Stimulated activated naive B cell treated with anti-CD40 and anti-IgM and Interleukin-4, amounts not matched to agents 10 μg/mL and 1 μg/mL and 100 μg/mL, for 72 hours (primary cell): ENCODE results near the gene CCDC167.
A peak's percentile ranks its signal among the peaks of the same experiment; 100 is the strongest.

Experiments
- ATAC-seq, 2 donors: fragments of 150-1000 bp; cut with Tn5 transposase; replicated peaks; 2 replicates each; pipeline ENCODE4 v1.10.0; 2021; ENCODE audit warnings: moderate library complexity in 1 of 2
- DNase-seq: peaks from one replicate; pipeline ENCODE4 v3.0.0; 2021
- H3K27ac Mint-ChIP-seq: one replicate; pipeline ENCODE4 v1.8.0; 2022; ENCODE audit warnings: mild to moderate bottlenecking, mixed read lengths
- H3K27me3 Mint-ChIP-seq, 2 donors: one replicate each; pipeline ENCODE4 v1.8.0; 2022; ENCODE audit warnings: mixed read lengths in 2 of 2
- H3K36me3 Mint-ChIP-seq, 2 donors: one replicate each; pipeline ENCODE4 v1.8.0; 2022; ENCODE audit warnings: mixed read lengths in 2 of 2, mild to moderate bottlenecking in 1 of 2
- H3K4me1 Mint-ChIP-seq, 2 donors: one replicate each; pipeline ENCODE4 v1.8.0; 2022; ENCODE audit warnings: mixed read lengths in 2 of 2, mild to moderate bottlenecking in 1 of 2
- H3K4me3 Mint-ChIP-seq, 2 donors: one replicate each; pipeline ENCODE4 v1.8.0; 2022; ENCODE audit warnings: mild to moderate bottlenecking in 2 of 2, mixed read lengths in 2 of 2, moderate library complexity in 1 of 2
- H3K9me3 Mint-ChIP-seq, 2 donors: one replicate each; pipeline ENCODE4 v1.8.0; 2022; ENCODE audit warnings: mixed read lengths in 2 of 2, mild to moderate bottlenecking in 1 of 2

CCDC167 gene

DNA sequence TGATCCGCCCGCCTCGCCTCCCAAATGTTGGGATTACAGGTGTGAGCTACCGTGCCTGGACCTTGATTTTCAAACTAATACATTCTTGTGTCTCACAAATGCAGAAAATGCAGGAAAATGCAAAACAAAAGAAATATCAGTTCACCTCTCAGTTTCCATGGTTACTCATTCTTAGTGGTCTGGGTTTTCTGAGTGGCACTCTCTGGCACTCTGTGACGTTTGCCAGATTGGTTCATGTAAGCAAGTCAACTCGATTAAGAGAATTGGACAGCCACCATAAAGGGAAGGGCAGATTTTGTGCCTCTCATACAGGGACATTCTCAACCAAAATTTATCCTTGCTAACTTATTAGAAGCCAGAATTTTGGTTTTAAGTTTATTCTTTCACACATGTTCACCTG is 58.0 kb downstream of the CCDC167 start:
- Mint-ChIP-seq H3K27ac (no peak overlapping the region), H3K4me3 (no peak overlapping the region), H3K9me3 (no peaks in the 10 kb centered on the region), H3K4me1 (peaks cover 9 to 22% of the 10 kb centered on the region in 2 donors), H3K36me3 (peaks cover 26 to 45% of the 10 kb centered on the region in 2 donors), H3K27me3 (no peaks in the 10 kb centered on the region)
- no peak for DNase-seq
- no peak for ATAC-seq

- Mint-ChIP-seq H3K4me1 (peaks cover 14 to 36% of the 10 kb centered on the region in 2 donors), H3K9me3 (no peaks in the 10 kb centered on the region), H3K27ac (no peak overlapping the region), H3K27me3 (no peaks in the 10 kb centered on the region), H3K36me3 (peaks cover 16 to 32% of the 10 kb centered on the region in 2 donors), H3K4me3 (no peak overlapping the region)
- ATAC-seq (no peak), DNase-seq (no peak)
Observed at GRCh38 chr6:37438930-37439329, 60.8 kb downstream of the CCDC167 start.

DNA sequence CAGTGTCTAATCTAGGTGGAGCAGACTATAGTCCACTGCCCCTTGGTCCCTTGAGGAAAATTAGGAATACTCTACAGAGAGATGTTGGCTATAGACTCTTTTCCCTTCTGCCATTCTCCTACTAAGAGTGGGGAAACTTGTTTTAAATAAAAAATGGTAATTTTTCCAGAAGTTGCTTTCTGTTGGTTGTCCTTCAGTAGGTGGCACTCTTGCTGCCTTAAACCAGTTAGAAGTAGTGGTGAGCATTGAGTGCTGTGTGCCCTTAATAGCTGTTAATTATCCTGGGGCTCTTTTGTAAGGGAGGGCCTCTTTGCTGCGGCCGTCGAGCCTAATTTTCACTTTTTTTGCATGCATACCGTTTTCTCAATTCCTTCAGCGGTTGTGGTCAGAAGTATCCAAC is 63.9 kb downstream of the CCDC167 start:
- Mint-ChIP-seq H3K4me1 (peaks cover 15 to 35% of the 10 kb centered on the region in 2 donors), H3K27me3 (no peaks in the 10 kb centered on the region), H3K9me3 (no peaks in the 10 kb centered on the region), H3K36me3 (peaks cover 16 to 30% of the 10 kb centered on the region in 2 donors), H3K27ac (no peak overlapping the region), H3K4me3 (no peak overlapping the region)
- DNase-seq (no peak), ATAC-seq (no peak)

DNA sequence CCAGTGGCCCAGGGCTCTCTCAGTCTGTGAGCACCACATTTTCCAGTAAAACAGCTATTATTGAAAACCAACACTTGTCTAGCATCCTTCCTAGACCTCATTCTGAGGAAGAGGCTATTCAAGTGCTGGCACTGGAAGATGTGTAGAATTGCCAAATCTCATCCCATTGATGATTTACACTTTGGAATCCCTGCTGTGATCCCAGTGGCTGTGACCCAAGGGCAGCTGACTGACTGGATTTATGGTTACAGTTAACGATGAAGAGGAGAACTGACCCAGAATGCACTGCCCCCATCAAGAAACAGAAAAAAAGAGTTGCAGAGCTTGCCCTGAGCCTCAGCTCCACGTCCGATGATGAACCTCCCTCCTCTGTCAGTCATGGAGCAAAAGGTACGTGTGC is 64.3 kb downstream of the CCDC167 start:
- Mint-ChIP-seq H3K27ac (no peak overlapping the region), H3K4me1 (peaks cover 15 to 35% of the 10 kb centered on the region in 2 donors), H3K9me3 (no peaks in the 10 kb centered on the region), H3K4me3 (no peak overlapping the region), H3K36me3 (peaks cover 16 to 30% of the 10 kb centered on the region in 2 donors), H3K27me3 (no peaks in the 10 kb centered on the region)
- no peak for DNase-seq
- no peak for ATAC-seq

- peaks cover 15 to 35% of the 10 kb centered on the region in 2 donors for H3K4me1 Mint-ChIP-seq
- peak overlapping the region; percentile 95 to 96 for H3K4me3 Mint-ChIP-seq
- ATAC-seq (peak; percentile 54), DNase-seq (peak; percentile 41)
- H3K27ac Mint-ChIP-seq = peak overlapping the region; percentile 97
- peaks cover 2 to 6% of the 10 kb centered on the region in 2 donors for H3K9me3 Mint-ChIP-seq
- peaks cover 16 to 27% of the 10 kb centered on the region in 2 donors for H3K36me3 Mint-ChIP-seq
- peaks cover 4 to 6% of the 10 kb centered on the region in 2 donors for H3K27me3 Mint-ChIP-seq
Observed at GRCh38 chr6:37433657-37434271, 65.9 kb downstream of the CCDC167 start.
